Heart left ventricle (tissue), 16 donors: Measurements from ENCODE around the gene TNRC18. TPM values are rescaled to one million over a fixed set of nuclear protein-coding genes. Genes with fewer than 3 reads are reported as not detected.

Source experiments
- ATAC-seq, 4 donors: fragments of 200-7000 bp; cut with Tn5 transposase; one replicate each; pipeline ENCODE4 v1.9.1; 2020 to 2022; ENCODE audit warnings: moderate library complexity in 4 of 4, mild to moderate bottlenecking in 3 of 4, moderate number of reproducible peaks in 1 of 4
- DNase-seq, 5 donors: peaks; one replicate each; pipeline ENCODE4 v3.0.0-alpha.2; 2020
- H3K27ac ChIP-seq, 12 donors: fragments of 200-600 bp; sonication (generic) in 4 of 12; one replicate each; pipeline versions ENCODE4 v1.5.0 to v1.8.0; 2016 to 2022; ENCODE audit warnings: mild to moderate bottlenecking in 2 of 12
- H3K27me3 ChIP-seq, 9 donors: fragments of 200-600 bp; sonication (generic) in 2 of 9; one replicate each; pipeline versions ENCODE4 v1.5.1 to v1.8.0; 2016 to 2022; ENCODE audit warnings: mild to moderate bottlenecking in 3 of 9
- H3K36me3 ChIP-seq, 9 donors: fragments of 200-600 bp; sonication (generic) in 2 of 9; one replicate each; pipeline versions ENCODE4 v1.5.0 to v1.8.0; 2018 to 2022; ENCODE audit warnings: mild to moderate bottlenecking in 2 of 9
- H3K4me1 ChIP-seq, 12 donors: fragments of 200-600 bp; sonication (generic) in 4 of 12; one replicate each; pipeline versions ENCODE4 v1.5.0 to v1.8.0; 2016 to 2022; ENCODE audit warnings: mild to moderate bottlenecking in 3 of 12
- H3K4me3 ChIP-seq, 12 donors: fragments of 200-600 bp; sonication (generic) in 4 of 12; one replicate each; pipeline versions ENCODE4 v1.5.0 to v1.8.0; 2017 to 2022; ENCODE audit warnings: mild to moderate bottlenecking in 9 of 12, moderate library complexity in 4 of 12
- H3K9me3 ChIP-seq, 12 donors: fragments of 200-600 bp; sonication (generic) in 4 of 12; one replicate each; pipeline versions ENCODE4 v1.5.0 to v1.8.0; 2016 to 2022; ENCODE audit warnings: mild to moderate bottlenecking in 1 of 12
- CTCF ChIP-seq, 12 donors: fragments of 200-600 bp; sonication (generic) in 4 of 12; IDR thresholded peaks; one replicate each; pipeline versions ENCODE4 v1.5.0 to v1.8.0; 2018 to 2022; ENCODE audit warnings: antibody characterized with exemption in 12 of 12, mild to moderate bottlenecking in 5 of 12
- POLR2A ChIP-seq, 2 donors: fragments of 450-650 bp; IDR thresholded peaks; one replicate each; pipeline ENCODE4 v1.6.1; 2017; ENCODE audit warnings: antibody characterized with exemption in 2 of 2, mild to moderate bottlenecking in 2 of 2, moderate library complexity in 2 of 2
- WGBS, 4 donors: extraction: QIAGEN DNeasy Blood & Tissue Kit in 2 of 4; methylation state at CpG; one replicate each; pipeline versions ENCODE4 v1.1.5 to v1.1.7; 2013 to 2018; 5-methylcytosine and 5-hydroxymethylcytosine counted together
- intact Hi-C, 10 donors: fragments of 100-400 bp; cut with DNase I; formaldehyde crosslinking; loops; one replicate each; pipeline versions ENCODE4 v1.11.1 to v1.14.2; 2022
- polyA plus RNA-seq, 2 donors: library from polyadenylated mRNA; stranded (reverse); fragments of 200-250 nt; gene quantifications; one replicate each; pipeline ENCODE4 v1.2.3, GENCODE V29; 2013
- total RNA-seq, 9 donors: library from RNA; depleted of rRNA in 2 of 9; stranded (reverse); fragments of >200 nt in 2 of 9; fragmentation: NEBNext Ultra II Directional in 3 of 9; extraction: Animal tissue kit (Norgen Biotek cat#: 25700) in 3 of 9; gene quantifications; one replicate each; pipeline versions ENCODE4 v1.1.0 to v1.2.4, GENCODE V29; 2016 to 2023
- donor health status: ischemic (EF 13 %, LVEDD 7.1; RV severe dilation, severe dysfunction).
- donor health status: healthy with polysubstance abuse.
- donor health status: DM: no; HTN: yes; CAD: no.
- donor health status: DM: no; HTN: no; CAD: no.
- donor health status: ischemic (EF 25% LVEDD 6.9; RV normal size, moderate dysfunction).
- donor health status: ischemic (EF 25% LVEDD 5.7; RV mildly dilated, moderate dysfunction).
- donor health status: healthy.
- donor health status: DM: yes; HTN: yes; CAD: no.
- donor health status: ischemic (EF 35%, LVEDD 5.7; RV mildly dilated, moderate dysfunction).
- donor health status: nonischemic (EF 11% LVEDD 7.7; RV severe dilation, severe dysfunction).
- donor health status: DM: yes; HTN: yes; CAD: no.
- donor health status: PGD.
- donor health status: ischemic (EF 29% LVEDD 5.4; RV normal size, mild dysfunction).
- donor health status: nonischemic (EF 23%, LVEDD 6.1; RV moderate dilation, normal function).

TNRC18 gene
- total and polyA plus RNA-seq, 11 donors: 23.4 to 66.6 (median 33.7) TPM

GRCh38 chr7:5424749-5425506, 1.3 kb upstream of the TNRC18 start:
- H3K36me3 ChIP-seq: peaks cover 0 to 4% (median 0%) of the 10 kb centered on the region in 9 donors
- peaks cover 0 to 33% (median 19%) of the 10 kb centered on the region in 12 donors for H3K4me1 ChIP-seq
- peak overlapping the region; percentile 96 to 100 (median 100) for H3K27ac ChIP-seq
- ATAC-seq (peak in 1 of 4 donors; percentile 7), DNase-seq (peak; percentile 71 to 85 (median 82))
- H3K9me3 ChIP-seq: no peaks in the 10 kb centered on the region
- H3K4me3 ChIP-seq: peak overlapping the region; percentile 68 to 99 (median 94)
- peaks cover 0 to 5% (median 0%) of the 10 kb centered on the region in 9 donors for H3K27me3 ChIP-seq
- TF ChIP-seq CTCF (IDR thresholded peaks at IDR 0.05) (peak in 6 of 12 donors; percentile 1 to 42 (median 22)), POLR2A (IDR thresholded peaks at IDR 0.05) (no peak)
- 0 to 1% (median 1%) methylated on average over 34 to 44 of the region's 44 CpGs for WGBS, 4 donors
- intact Hi-C loops: no loop called here

GRCh38 chr7:5423976-5424748, 528 bp upstream of the TNRC18 start:
- Histone ChIP-seq H3K9me3 (no peaks in the 10 kb centered on the region), H3K4me1 (peaks cover 0 to 33% (median 17%) of the 10 kb centered on the region in 12 donors), H3K36me3 (peaks cover 0 to 4% (median 0%) of the 10 kb centered on the region in 9 donors), H3K27me3 (peaks cover 0 to 5% (median 0%) of the 10 kb centered on the region in 9 donors), H3K27ac (peak overlapping the region; percentile 96 to 100 (median 100)), H3K4me3 (peak overlapping the region; percentile 68 to 99 (median 94))
- DNase-seq: peak; percentile 94 to 97 (median 96)
- intact Hi-C loops: no loop called here
- peak; percentile 14 to 45 (median 35) for ATAC-seq
- TF ChIP-seq CTCF (IDR thresholded peaks at IDR 0.05) (no peak), POLR2A (IDR thresholded peaks at IDR 0.05) (peak in 1 of 2 donors; percentile 60)
- 0 to 1% (median 0%) methylated on average over 50 to 57 of the region's 57 CpGs for WGBS, 4 donors

GRCh38 chr7:5422396-5423305, 983 bp downstream of the TNRC18 start:
- Histone ChIP-seq H3K27ac (peak overlapping the region; percentile 96 to 100 (median 100)), H3K27me3 (peaks cover 0 to 9% (median 0%) of the 10 kb centered on the region in 9 donors), H3K4me3 (peak overlapping the region; percentile 81 to 99 (median 94)), H3K36me3 (peaks cover 0 to 4% (median 0%) of the 10 kb centered on the region in 9 donors), H3K9me3 (no peaks in the 10 kb centered on the region), H3K4me1 (peaks cover 6 to 33% (median 19%) of the 10 kb centered on the region in 12 donors)
- no peak for TF ChIP-seq POLR2A (IDR thresholded peaks at IDR 0.05)
- TF ChIP-seq CTCF (IDR thresholded peaks at IDR 0.05): peak in 3 of 12 donors; percentile 14 to 28 (median 21)
- no peak for ATAC-seq
- DNase-seq: peak in 2 of 5 donors; percentile 35 to 38
- WGBS, 4 donors: 0 to 1% (median 0%) methylated on average over 46 to 56 of the region's 56 CpGs
- intact Hi-C loops: no loop called here
